HG02571 (cell line): ENCODE data around the gene SEPTIN12.

Experiments
- ATAC-seq: cut with Tn5 transposase; IDR thresholded peaks from one replicate; pipeline ENCODE4 v1.9.1; 2021; ENCODE audit warnings: mild to moderate bottlenecking, moderate library complexity; ENCODE audit not compliant: unreplicated experiment

SEPTIN12 gene, protein sequence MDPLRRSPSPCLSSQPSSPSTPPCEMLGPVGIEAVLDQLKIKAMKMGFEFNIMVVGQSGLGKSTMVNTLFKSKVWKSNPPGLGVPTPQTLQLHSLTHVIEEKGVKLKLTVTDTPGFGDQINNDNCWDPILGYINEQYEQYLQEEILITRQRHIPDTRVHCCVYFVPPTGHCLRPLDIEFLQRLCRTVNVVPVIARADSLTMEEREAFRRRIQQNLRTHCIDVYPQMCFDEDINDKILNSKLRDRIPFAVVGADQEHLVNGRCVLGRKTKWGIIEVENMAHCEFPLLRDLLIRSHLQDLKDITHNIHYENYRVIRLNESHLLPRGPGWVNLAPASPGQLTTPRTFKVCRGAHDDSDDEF

DNA sequence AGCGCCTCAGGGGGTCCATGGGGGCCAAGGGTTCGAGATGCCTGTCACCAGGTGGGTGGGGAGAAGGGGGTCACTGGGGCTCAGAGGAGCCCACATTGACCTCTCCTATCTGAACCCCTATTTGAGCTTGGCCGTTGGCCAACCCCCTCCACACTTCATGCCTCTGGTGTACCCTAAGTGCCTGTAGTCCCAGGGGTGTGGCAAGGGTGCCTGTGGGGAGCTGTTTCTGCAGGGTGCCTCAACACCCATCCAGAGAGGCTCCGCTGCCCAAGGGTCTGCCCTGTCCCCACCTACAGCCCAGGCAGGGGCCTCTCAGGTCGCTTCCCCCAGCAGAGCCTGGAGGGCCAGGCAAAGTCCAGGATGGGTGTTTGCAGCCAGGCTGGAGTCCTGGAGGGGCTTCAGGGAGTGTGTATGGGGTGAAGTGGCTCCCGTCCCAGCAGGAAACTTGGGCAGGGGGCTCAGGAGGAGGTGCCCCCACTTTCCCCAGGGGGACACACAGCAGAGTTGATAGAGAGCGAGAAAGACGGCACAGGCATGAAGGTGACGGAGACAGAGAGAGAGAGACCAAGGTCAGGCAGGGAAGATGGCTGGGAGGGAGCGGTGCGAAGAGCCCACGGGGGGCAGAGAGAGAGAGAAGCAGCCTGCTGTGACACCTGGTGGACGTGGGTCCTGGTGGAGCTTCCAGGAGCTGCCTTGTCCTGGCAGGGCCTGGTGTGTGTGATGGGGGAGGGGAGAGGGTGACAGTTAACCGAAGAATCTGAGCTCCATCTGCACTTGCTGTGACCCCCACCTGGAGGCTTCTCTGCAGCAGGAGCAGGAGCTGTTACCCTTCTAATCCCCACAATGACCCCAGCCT is at the start of gene SEPTIN12:
SEPTIN12 (minus strand) TSS at position 719 of the 856 bp plus-strand sequence; CDS start at position 19, 700 bp downstream.
- no peak for ATAC-seq

- ATAC-seq, result no peak
Measured at GRCh38 chr16:4836727-4837126, 48.6 kb upstream of the SEPTIN12 start.

GRCh38 chr16:4833584-4833983 is 45.4 kb upstream of the SEPTIN12 start:
- no peak for ATAC-seq

- no peak for ATAC-seq
Measured at GRCh38 chr16:4832698-4833343, 44.7 kb upstream of the SEPTIN12 start.

- ATAC-seq, result no peak
Measured at GRCh38 chr16:4831616-4832015, 43.5 kb upstream of the SEPTIN12 start.

DNA sequence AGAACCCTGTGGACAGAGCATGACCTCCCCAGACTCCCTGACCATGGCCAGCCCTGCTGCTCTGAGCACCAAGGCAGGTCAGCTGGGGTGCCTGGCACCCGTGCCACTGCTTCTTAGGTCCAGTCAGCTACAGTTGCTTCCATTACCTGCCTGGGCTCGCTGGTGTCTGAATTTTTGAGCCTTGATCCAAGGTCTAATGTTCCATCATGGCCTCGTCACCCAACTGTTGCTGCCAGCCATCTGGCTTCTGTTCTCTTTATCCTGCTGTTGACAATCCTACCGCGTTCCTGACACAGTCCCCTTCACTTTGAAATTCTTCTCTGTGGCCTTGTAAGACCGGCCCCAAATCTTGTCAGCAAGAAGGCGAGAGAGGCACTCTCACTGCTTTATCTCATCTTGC is 42.3 kb upstream of the SEPTIN12 start:
- no peak for ATAC-seq

GRCh38 chr16:4828567-4829321 is 40.6 kb upstream of the SEPTIN12 start:
- ATAC-seq, result no peak

DNA sequence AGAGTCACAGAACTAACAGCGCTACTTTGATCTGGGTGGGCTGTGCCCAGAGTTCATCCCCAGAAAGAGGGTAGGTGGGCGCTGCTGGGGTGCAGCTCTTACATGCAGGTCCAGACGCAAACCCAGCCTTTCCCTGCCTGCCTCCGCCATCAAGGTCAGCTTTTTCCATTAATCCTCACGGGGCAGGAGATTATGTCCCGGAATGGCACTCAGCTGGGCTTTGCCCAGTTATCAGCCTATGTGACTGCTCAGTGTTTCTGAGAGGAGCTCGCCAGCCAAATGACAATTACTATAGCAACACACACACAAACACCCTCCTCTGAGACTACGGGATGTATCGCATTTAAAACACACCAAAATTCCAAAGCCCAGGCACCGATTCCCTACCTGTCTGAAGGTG is 38.8 kb upstream of the SEPTIN12 start:
- no peak for ATAC-seq

DNA sequence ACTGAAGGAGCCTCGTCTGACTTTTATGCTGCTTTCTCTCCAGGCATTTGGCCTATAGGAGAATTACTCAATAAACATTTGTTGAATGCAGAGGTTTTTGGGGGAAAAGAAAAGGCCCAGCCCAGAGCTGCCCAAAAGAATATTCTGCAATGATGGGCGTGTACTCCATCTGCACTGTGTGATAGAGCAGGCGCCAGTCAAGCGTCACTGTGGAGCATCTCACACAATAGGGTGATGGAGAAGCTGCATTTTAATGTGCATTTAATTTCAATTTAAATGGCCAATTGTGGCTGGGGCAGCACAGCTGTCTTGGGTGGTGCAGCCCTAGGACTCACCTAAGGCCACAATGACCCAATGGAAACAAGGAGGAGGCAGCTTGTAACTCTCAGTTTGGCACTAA is 38.4 kb upstream of the SEPTIN12 start:
- ATAC-seq, result no peak

DNA sequence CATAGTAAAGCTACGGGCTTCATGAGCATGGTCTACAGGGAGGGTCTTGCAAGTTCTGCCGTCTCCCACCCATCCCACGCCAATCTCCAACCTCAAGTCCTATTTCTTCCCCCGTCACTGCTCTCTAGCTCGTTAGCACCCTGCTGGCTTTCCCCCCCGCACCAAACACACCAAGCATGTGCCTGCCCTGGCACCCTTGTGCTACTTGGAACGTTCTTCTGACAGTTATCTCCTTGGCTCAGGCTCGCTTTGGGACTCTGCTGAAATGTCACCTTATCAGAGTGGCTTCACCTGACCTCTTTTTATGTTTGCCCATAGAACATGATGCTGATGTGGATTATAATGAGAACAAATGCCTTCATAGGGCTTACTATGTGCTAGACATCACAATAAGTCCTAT is 37.1 kb upstream of the SEPTIN12 start:
- no peak for ATAC-seq

- ATAC-seq, result no peak
Measured at GRCh38 chr16:4820652-4821051, 32.5 kb upstream of the SEPTIN12 start.

DNA sequence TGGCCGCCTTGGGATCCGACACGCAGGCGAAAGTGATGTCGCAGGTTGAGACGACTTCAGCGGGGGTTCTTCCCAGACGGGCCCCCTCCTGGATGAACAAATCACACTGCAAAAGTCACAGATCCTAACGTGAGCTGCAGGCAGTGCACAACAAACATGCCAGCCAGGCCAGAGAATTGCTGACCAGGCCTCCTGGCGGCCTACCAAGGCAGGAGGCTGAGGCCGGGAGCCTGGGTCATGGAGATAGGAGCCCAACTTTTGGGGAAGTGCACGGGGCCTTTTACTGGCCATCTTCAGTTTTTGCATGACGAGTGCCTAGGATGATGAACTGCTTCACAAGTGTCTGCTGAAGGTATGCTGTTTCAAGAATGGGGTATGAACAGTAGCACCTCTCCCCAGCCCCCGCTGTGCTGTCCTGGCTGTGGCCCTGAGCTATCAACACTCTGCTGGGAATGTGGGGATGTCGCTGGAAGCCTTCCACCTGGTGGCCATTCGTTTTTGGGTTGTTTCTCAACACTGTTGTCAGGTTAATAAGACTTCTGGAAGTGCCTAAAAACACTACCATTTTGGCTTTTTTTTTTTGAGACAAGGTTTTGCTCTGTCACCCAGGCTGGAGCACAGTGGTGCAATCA is 26.5 kb upstream of the SEPTIN12 start:
- ATAC-seq, result no peak

DNA sequence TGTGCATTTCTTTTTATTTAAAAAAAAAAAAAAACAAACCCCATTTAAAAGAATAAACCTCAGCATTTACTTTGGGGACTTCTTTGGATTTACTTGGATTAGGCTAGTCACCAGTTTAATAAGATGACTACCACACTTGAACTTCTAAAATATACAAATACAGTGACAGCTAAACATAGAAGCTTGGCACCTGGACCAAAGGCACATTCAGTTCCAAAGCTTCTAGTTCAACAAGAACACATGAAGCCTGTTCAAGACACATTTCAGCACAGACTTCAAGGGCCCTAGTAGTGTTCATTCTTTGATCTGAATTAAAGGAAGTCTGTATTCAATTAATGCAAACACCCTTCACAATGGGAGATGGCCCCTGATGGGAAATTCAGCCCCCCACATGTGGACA is 25.9 kb upstream of the SEPTIN12 start:
- ATAC-seq, result no peak

DNA sequence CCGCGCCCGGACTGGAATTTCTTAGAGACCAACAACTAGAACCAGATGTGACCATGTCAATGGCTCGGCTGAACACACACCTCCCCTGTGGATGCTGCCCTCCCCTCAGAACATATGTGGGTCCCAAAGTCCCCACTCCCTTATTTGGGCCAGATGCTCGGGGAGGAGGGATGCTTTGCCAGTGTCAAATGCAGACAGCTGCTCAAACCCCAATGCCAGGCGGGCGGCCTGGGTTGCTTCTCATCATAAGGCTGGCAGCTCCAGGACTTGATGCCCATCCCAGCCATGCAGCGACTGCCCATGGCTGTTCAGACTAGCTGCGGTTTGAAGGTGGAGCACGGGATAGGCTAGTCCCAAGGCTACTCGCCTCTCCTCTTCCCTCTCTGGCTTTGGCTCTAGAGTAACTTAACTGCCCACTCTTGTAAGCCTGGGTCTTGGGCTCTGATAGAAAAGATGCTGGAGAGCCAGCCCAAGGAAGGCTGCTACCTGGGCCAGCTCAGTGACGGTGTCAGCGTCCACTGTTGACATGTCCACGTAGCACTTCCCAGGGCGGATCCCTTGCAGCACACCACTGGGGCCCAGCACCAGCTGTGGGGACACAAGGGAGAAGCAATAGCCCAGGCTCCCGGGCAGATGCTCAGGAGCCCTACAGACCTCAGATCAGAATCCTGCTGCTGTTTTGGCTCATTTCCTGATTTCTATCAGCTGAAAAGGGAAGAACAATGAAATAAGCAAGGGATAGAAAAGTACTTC is 25.3 kb upstream of the SEPTIN12 start:
- no peak for ATAC-seq

DNA sequence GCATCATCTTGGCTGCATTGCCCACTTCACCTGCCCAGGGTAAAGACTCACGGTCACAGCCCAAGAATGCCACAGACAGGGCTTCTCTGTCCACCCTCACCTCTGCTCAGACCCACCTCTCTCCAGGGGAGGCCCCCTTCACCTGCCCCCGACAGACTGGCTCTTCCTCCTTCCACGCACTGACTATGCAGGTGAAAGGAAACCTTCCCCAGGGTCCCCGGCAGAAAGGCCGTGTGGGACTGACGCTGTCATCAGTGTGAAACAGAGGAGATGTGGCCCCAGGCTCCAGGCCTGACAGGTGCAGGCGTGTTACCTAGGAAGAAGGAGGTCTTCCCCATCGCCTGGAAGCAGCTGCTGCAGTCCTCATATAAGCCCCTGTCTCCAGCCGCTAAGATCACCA is 23.6 kb upstream of the SEPTIN12 start:
- ATAC-seq, result no peak

GRCh38 chr16:4811242-4811641 is 23.1 kb upstream of the SEPTIN12 start:
- ATAC-seq, result no peak

GRCh38 chr16:4806280-4806679 is 18.1 kb upstream of the SEPTIN12 start:
- ATAC-seq, result no peak

GRCh38 chr16:4805231-4805630 is 17.1 kb upstream of the SEPTIN12 start:
- no peak for ATAC-seq

DNA sequence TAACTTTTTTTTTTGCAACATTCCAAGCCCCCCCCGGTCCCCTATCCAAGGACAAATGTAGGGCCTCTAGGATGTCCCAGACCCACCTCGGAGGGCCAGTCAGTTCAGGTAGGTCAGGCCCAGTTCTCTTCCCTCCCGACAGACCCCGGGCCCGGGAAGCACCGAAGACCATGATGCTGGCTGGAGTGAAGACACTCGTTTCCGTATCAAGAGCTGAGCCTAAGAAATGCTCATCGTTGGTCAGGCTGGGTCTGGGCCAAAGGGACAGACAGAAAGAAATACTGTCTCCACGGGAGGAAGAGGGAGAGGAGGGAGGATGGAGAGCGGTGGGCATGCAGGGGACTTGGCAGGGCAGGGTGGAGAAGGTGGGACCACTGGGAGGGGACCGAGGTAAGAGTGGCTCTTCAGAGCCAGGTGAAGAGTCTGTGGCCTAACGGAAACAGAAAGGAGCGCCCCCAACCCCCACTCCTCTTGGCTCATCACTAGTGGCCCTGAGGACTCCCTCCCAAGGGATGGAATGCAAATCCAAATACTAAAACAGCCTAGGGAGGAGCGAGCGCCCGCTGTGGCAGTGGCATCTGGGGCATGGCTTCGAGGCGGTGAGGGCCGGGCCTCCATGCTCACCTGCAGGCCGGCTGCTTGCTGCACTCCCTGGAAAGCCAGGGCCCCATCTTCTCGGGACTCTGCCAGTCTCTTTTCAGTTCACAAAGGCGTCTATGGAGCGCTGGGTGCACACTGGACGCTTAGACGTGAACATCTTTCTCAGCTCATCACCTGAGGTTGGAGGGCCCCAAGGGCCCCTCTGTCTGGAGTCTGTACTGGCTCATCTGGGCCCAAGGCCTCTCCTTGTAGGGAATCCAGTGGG is 16.0 kb upstream of the SEPTIN12 start:
- no peak for ATAC-seq
